Measurements from ENCODE around the gene HMGXB4.

The HMGXB4 gene

DNA sequence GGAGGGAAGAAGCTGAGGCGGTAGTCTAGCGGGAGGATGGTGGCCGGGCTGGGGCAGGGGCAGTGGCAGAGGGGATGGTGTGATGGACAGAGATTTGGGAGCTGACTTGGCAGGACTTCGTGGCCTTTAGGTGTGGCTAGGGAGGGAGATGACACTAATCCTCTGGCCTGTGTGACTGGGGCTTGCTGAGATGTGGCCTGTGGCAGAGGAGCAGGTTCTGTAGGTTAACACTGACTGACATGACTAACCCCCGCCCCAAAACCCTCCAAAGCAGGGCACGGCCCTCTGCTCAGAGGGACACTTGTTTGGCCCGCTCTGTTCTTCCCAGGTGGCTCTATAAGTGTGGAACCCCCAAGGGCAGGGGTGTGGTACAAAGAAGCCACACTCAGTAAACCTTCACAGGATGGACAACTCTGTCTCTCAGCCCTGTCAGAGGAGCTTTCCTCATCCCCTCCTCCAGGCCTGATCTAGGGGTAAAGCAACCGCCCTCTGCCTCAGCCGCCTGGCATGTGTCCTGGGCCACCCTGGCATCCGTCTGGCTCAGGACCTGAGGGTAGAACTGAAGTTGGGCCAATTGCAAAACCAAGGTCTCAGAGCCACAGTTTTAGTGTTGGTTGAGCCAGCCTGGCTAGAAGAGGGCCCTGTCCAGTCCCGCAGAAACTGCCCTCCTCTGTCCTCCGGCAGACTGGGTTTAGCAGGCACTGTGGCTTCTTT lies 58.0 kb downstream of the HMGXB4 start:
- no peaks in the 10 kb centered on the region for H3K27me3 ChIP-seq (ENCODE audit: control insufficient read depth, insufficient read depth, low read length)
- H3K36me3 ChIP-seq (ENCODE audit: control insufficient read depth, insufficient read depth, low read length): peaks cover 8% of the 10 kb centered on the region
- no peak overlapping the region for H3K27ac ChIP-seq (ENCODE audit: low read depth, low read length)
- H3K4me3 ChIP-seq (ENCODE audit: low read length): no peak overlapping the region
- peaks cover 13% of the 10 kb centered on the region for H3K4me1 ChIP-seq (ENCODE audit: control insufficient read depth, insufficient read depth, low read length)
- H3K9ac ChIP-seq (ENCODE audit: low read length): no peak overlapping the region

DNA sequence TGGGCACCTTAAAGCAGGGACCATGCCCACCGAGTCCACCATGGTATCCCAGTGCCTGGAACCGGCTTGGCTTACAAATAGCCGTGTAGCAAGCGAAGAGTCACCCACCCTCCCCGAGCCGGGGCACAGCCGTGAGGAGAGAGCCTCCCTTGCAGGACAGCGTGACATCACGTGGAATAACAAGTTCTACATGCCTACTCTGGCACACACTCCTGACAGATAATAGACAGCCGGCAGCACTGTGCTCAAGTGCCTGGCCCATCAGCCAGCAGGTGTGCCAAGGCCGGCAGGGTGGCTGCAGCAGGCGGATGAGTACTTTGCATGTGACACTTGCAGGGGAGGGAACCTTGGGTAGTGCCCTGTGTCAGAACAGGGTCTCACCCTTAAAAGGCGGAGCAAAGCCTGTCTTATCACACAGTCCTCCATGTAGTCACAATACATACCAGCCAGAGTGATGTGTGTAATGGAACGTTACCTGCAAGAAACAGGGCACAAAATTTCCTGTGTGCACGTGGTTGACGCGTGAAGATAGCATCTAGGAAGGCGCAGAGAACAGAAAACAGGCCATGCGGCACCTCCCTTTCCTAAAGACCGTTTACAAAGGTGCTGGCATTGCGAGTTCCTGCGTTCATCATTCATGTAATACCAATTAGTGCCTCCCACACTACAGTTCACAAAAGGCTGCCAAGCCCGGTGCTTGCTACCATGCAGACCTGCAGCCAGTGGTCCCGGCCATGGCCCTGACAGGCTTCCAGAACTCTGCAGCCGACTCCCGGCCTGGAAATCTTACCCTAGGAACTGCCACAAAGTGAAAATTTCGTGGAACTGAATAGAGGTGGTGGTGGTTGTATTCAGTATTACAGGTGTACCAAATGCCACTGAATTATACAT lies 58.8 kb downstream of the HMGXB4 start:
- peaks cover 8% of the 10 kb centered on the region for H3K36me3 ChIP-seq (ENCODE audit: control insufficient read depth, insufficient read depth, low read length)
- H3K4me3 ChIP-seq (ENCODE audit: low read length): no peak overlapping the region
- no peak overlapping the region for H3K9ac ChIP-seq (ENCODE audit: low read length)
- H3K4me1 ChIP-seq (ENCODE audit: control insufficient read depth, insufficient read depth, low read length): peaks cover 13% of the 10 kb centered on the region
- no peaks in the 10 kb centered on the region for H3K27me3 ChIP-seq (ENCODE audit: control insufficient read depth, insufficient read depth, low read length)
- H3K27ac ChIP-seq (ENCODE audit: low read depth, low read length): no peak overlapping the region

DNA sequence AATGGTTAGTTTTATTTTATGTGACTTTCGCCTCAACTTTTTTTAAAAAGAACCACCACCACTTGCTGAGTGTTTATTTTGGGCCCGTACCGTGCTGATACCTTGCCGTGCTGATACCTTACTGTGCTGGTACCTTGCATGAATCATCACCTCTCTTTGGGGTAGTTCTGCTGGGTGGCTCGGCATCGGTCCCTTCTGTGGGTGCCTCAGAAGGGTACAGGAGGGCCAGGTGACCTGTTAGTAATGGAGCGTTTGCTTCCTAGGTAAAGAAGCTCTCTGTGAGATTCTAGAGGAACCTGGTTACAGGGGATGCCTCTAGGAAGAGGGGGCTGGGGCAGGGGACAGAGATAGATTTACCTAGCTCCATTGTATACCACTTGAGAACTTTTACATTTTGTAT lies 59.5 kb downstream of the HMGXB4 start:
- Histone ChIP-seq H3K4me3 (ENCODE audit: low read length) (no peak overlapping the region), H3K4me1 (ENCODE audit: control insufficient read depth, insufficient read depth, low read length) (peaks cover 13% of the 10 kb centered on the region), H3K36me3 (ENCODE audit: control insufficient read depth, insufficient read depth, low read length) (peaks cover 10% of the 10 kb centered on the region), H3K27me3 (ENCODE audit: control insufficient read depth, insufficient read depth, low read length) (no peaks in the 10 kb centered on the region), H3K9ac (ENCODE audit: low read length) (no peak overlapping the region), H3K27ac (ENCODE audit: low read depth, low read length) (no peak overlapping the region)

DNA sequence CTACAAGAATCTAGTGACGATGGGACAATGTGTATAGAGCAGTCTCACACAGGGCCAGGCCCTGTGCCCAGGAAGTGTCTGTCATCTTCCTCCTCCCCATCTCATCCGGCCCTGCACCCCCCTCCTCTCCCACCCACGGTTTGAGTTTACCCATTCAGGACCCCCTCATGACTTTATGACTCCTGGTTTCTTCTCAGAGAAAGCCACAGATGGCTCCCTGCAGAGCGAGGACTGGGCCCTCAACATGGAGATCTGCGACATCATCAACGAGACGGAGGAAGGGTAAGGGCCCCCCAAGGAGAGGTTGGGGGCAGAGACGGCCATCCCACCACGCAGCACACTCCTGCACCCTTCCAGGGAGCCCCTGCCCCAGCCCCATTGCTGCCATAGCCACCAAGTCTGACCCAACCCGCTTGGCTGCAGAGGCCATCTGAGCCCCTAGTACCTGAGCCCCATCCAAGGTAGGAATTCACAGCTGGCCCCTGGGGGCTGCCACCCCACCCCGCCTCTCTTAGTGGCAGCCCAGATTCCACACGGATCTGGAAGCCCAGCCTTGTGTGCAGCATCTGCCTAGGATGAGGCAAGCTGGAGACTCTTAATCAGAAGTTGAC lies 60.5 kb downstream of the HMGXB4 start:
- Histone ChIP-seq H3K36me3 (ENCODE audit: control insufficient read depth, insufficient read depth, low read length) (peaks cover 14% of the 10 kb centered on the region), H3K27me3 (ENCODE audit: control insufficient read depth, insufficient read depth, low read length) (no peaks in the 10 kb centered on the region), H3K4me1 (ENCODE audit: control insufficient read depth, insufficient read depth, low read length) (peaks cover 13% of the 10 kb centered on the region), H3K9ac (ENCODE audit: low read length) (no peak overlapping the region), H3K4me3 (ENCODE audit: low read length) (no peak overlapping the region), H3K27ac (ENCODE audit: low read depth, low read length) (no peak overlapping the region)

DNA sequence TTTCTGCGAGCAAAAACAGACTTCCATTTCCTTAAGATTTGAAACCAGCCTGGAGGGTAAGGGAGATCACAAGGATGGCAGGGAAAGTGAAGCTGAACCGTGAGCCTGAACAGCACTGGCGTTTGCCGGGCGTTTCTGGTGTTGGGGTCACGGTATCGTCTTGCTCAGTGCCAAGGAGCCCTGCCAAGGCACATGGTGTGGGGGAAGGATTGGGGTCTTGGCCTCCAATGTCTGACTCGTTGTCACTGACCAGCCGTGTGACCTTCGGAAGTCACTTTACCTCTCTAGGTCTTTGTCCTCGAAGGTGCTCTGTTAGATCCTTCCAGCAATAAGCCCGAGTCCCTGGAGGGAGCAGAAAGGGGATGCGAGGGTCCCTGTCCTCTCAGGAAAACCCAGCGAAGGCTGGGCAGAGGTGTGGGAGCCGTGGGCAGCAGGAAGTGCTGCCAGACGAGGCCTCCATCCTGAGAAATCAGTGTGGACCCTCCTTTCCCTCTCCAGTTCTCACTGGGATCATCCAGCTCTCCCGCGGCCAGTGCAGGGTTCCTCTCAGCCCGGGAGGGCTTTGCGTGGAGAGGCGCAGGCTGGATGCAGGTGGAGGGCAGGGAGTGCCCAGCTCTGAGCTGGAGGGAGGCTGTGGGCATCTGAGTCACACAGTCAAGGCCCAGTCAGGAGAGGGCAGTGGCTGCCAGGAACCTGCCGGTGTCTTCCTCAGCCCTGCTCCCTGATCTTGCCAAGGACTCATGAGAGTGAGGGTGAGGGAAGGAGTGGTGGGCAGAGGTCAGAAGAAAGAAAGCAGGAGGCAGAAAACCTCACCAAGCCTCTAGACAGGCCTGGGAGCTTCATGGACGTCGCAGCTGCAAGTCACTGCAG lies 61.3 kb downstream of the HMGXB4 start:
- Histone ChIP-seq H3K27ac (ENCODE audit: low read depth, low read length) (no peak overlapping the region), H3K4me3 (ENCODE audit: low read length) (no peak overlapping the region), H3K9ac (ENCODE audit: low read length) (no peak overlapping the region), H3K4me1 (ENCODE audit: control insufficient read depth, insufficient read depth, low read length) (peaks cover 9% of the 10 kb centered on the region), H3K36me3 (ENCODE audit: control insufficient read depth, insufficient read depth, low read length) (peaks cover 21% of the 10 kb centered on the region), H3K27me3 (ENCODE audit: control insufficient read depth, insufficient read depth, low read length) (no peaks in the 10 kb centered on the region)

DNA sequence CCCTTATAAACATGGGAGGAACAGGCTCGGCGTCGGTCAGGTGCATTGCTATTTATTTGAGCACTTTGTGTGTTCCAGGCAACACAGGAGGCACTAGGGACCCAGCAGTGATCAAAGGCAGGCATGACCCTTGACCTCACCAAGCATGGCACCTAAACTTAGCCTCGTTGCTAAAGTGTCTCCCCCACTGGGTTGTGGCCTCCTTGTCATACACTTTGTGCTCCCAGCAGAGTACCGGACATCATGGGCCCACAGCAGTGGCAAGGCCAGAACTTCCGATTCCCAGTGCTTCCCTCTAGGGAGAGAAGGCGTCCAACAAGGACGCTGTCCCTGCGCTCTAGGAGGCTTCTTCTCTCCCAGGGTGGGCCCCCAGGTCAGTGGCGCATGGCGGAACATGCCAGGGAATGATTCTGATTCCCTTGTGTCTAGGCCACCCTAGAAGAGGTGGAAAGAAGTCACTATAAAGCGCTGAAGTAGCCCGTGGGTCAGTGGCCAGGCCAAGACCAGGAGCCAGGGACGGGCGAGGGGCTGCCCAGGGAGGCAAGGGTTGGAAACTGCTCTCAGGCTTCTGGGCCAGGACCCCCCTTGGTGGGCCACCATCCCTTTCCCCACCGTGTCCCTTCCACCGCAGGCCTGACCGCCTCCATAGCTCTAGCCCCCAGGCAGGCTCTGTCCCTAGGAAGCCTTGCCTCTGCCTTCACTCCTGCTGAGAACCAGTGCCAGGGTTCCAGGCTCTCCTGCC lies 62.1 kb downstream of the HMGXB4 start:
- Histone ChIP-seq H3K4me3 (ENCODE audit: low read length) (no peak overlapping the region), H3K27me3 (ENCODE audit: control insufficient read depth, insufficient read depth, low read length) (no peaks in the 10 kb centered on the region), H3K4me1 (ENCODE audit: control insufficient read depth, insufficient read depth, low read length) (peaks cover 4% of the 10 kb centered on the region), H3K27ac (ENCODE audit: low read depth, low read length) (no peak overlapping the region), H3K9ac (ENCODE audit: low read length) (no peak overlapping the region), H3K36me3 (ENCODE audit: control insufficient read depth, insufficient read depth, low read length) (peaks cover 25% of the 10 kb centered on the region)

DNA sequence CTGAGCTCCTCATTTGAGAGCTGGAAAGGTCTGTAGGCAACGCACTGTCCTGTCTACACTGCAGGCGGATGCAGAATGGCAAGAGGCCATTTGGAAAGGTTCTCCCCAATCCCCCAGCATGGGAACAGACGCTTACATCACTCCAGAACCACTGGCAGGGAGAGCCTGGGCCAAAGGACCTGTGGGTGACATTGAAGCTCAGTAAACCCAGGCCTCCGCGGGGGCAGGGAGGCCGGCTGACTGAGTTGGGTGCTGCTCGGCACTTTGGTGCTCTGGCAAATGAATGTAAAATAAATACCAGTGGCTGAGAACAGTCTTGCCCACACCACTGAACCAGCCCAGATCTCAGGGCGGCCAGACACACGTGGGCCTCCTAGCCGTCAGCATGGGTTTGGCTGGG lies 64.8 kb downstream of the HMGXB4 start:
- Histone ChIP-seq H3K36me3 (ENCODE audit: control insufficient read depth, insufficient read depth, low read length) (peaks cover 40% of the 10 kb centered on the region), H3K4me1 (ENCODE audit: control insufficient read depth, insufficient read depth, low read length) (no peaks in the 10 kb centered on the region), H3K27me3 (ENCODE audit: control insufficient read depth, insufficient read depth, low read length) (no peaks in the 10 kb centered on the region), H3K27ac (ENCODE audit: low read depth, low read length) (no peak overlapping the region), H3K9ac (ENCODE audit: low read length) (no peak overlapping the region), H3K4me3 (ENCODE audit: low read length) (no peak overlapping the region)

DNA sequence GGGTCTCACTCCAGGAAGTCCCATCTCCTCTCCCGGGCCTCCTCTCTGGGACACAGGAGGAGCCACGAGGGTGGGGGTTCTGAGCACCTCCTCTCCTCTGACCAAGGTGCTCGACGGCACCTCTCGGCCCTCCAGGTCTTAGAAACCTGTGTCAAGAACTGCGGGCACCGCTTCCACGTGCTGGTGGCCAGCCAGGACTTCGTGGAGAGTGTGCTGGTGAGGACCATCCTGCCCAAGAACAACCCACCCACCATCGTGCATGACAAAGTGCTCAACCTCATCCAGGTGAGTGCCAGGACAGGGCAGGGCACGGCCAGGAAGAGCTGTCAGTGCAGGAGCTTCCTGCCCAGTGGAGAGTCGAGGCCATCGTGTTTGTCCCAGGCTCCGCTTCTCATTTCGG lies 65.6 kb downstream of the HMGXB4 start:
- H3K27me3 ChIP-seq (ENCODE audit: control insufficient read depth, insufficient read depth, low read length): no peaks in the 10 kb centered on the region
- H3K9ac ChIP-seq (ENCODE audit: low read length): no peak overlapping the region
- no peaks in the 10 kb centered on the region for H3K4me1 ChIP-seq (ENCODE audit: control insufficient read depth, insufficient read depth, low read length)
- no peak overlapping the region for H3K4me3 ChIP-seq (ENCODE audit: low read length)
- H3K36me3 ChIP-seq (ENCODE audit: control insufficient read depth, insufficient read depth, low read length): peaks cover 48% of the 10 kb centered on the region
- no peak overlapping the region for H3K27ac ChIP-seq (ENCODE audit: low read depth, low read length)

DNA sequence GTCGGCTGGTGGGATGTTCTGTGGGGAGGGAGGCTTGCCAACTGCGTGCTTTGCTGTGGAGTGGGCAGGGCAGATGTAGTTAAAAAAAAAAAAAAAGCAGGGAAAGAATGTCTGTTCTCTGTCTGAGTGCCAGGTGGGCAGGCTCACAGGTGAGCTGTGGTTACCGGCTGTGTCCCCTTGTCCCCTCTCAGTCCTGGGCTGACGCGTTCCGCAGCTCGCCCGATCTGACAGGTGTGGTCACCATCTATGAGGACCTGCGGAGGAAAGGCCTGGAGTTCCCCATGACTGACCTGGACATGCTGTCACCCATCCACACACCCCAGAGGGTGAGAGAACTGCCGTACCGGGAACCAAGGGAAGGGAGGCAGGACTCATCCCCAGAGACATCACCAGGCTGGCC lies 66.0 kb downstream of the HMGXB4 start:
- Histone ChIP-seq H3K27me3 (ENCODE audit: control insufficient read depth, insufficient read depth, low read length) (no peaks in the 10 kb centered on the region), H3K4me1 (ENCODE audit: control insufficient read depth, insufficient read depth, low read length) (no peaks in the 10 kb centered on the region), H3K27ac (ENCODE audit: low read depth, low read length) (no peak overlapping the region), H3K4me3 (ENCODE audit: low read length) (no peak overlapping the region), H3K9ac (ENCODE audit: low read length) (no peak overlapping the region), H3K36me3 (ENCODE audit: control insufficient read depth, insufficient read depth, low read length) (peaks cover 52% of the 10 kb centered on the region)

DNA sequence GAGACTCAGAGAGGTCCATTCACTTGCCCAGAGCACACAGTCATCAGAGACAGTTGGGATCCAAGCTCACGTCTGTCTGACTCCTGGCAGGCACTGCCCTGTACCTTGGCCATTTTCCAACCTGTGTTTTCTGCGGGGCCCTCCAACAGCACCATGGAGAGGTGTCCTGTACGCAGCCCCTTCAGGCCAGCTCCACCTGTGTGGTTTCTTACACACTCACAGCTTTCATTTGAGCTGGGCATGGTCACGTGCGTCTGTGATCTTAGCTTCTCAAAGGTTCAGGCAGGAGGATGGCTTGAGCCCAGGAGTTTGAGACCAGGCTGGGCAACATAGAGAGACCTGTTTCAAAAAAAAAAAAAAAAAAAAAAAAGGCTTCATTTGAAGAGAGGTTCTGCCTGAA lies 66.8 kb downstream of the HMGXB4 start:
- Histone ChIP-seq H3K4me1 (ENCODE audit: control insufficient read depth, insufficient read depth, low read length) (no peaks in the 10 kb centered on the region), H3K36me3 (ENCODE audit: control insufficient read depth, insufficient read depth, low read length) (peaks cover 54% of the 10 kb centered on the region), H3K27me3 (ENCODE audit: control insufficient read depth, insufficient read depth, low read length) (no peaks in the 10 kb centered on the region), H3K4me3 (ENCODE audit: low read length) (no peak overlapping the region), H3K27ac (ENCODE audit: low read depth, low read length) (no peak overlapping the region), H3K9ac (ENCODE audit: low read length) (no peak overlapping the region)

DNA sequence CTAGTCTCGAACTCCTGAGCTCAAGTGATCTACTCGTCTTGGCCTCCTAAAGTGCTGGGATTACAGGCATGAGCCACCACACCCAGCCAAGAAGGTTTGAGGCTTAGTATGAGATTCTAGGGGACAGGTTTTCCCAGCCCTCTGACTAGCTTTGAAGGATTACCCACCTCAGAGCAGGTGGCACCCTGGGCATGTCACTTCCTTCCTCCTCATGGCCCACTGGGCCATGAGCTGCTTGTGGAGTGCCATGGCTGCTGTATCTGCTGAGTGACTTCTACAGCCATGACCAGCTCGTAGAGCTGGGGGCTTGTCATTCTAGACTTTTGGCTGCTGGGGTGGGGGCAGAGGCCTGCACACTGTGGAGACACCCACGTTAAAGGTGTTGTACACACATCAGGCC lies 67.5 kb downstream of the HMGXB4 start:
- H3K4me3 ChIP-seq (ENCODE audit: low read length): no peak overlapping the region
- H3K4me1 ChIP-seq (ENCODE audit: control insufficient read depth, insufficient read depth, low read length): no peaks in the 10 kb centered on the region
- H3K9ac ChIP-seq (ENCODE audit: low read length): no peak overlapping the region
- no peaks in the 10 kb centered on the region for H3K27me3 ChIP-seq (ENCODE audit: control insufficient read depth, insufficient read depth, low read length)
- H3K27ac ChIP-seq (ENCODE audit: low read depth, low read length): no peak overlapping the region
- H3K36me3 ChIP-seq (ENCODE audit: control insufficient read depth, insufficient read depth, low read length): peaks cover 48% of the 10 kb centered on the region
